Muscle layer of colon (tissue), 2 donors: ENCODE data around the gene TLE1.
A peak's percentile ranks its signal among the peaks of the same experiment; 100 is the strongest.
"Not testable (repeated sequence)": the region's sequence is repeated elsewhere in the genome, so short reads cannot be mapped to it uniquely, and the experiment has no call there.

Source experiments
- H3K27ac ChIP-seq: one replicate; pipeline ENCODE4 v1.7.0; 2013; ENCODE audit warnings: low read depth, mild to moderate bottlenecking, low read length, moderate library complexity
- H3K27me3 ChIP-seq, 2 donors: one replicate each; pipeline ENCODE4 v1.7.0; 2013; ENCODE audit warnings: low read length in 2 of 2, mild to moderate bottlenecking in 2 of 2; ENCODE audit not compliant: insufficient read depth in 2 of 2, control insufficient read depth in 1 of 2
- H3K36me3 ChIP-seq: one replicate; pipeline ENCODE4 v1.7.0; 2013; ENCODE audit warnings: mild to moderate bottlenecking, low read length; ENCODE audit not compliant: insufficient read depth
- H3K4me1 ChIP-seq: one replicate; pipeline ENCODE4 v1.7.0; 2013; ENCODE audit warnings: mild to moderate bottlenecking, low read length; ENCODE audit not compliant: insufficient read depth
- H3K4me3 ChIP-seq, 2 donors: one replicate each; pipeline ENCODE4 v1.7.0; 2013; ENCODE audit warnings: low read length in 2 of 2, low read depth in 1 of 2, mild to moderate bottlenecking in 1 of 2, moderate library complexity in 1 of 2
- H3K9ac ChIP-seq: one replicate; pipeline ENCODE4 v1.7.0; 2013; ENCODE audit warnings: low read length
- H3K9me3 ChIP-seq: one replicate; pipeline ENCODE4 v1.7.0; 2013; ENCODE audit warnings: mild to moderate bottlenecking, low read length
- donor health status: abdominal sarcoma.
- donor health status: Adenocarcinoma of cecum.

The TLE1 gene

GRCh38 chr9:81689343-81690175, at the start of gene TLE1:
Gene TLE1, minus strand, starts transcription at chr9:81689547. Its CDS starts 1,307 bp downstream, at chr9:81688240.
- no peaks in the 10 kb centered on the region for H3K9me3 ChIP-seq
- peak within 1 kb of the TSS; percentile 96 for H3K27ac ChIP-seq
- H3K27me3 ChIP-seq, result no peaks in the 10 kb centered on the region
- peak within 1 kb of the TSS; percentile 57 for H3K9ac ChIP-seq
- H3K4me1 ChIP-seq, result peaks cover 19% of the 10 kb centered on the region
- peak within 1 kb of the TSS; percentile 76 to 81 for H3K4me3 ChIP-seq
- H3K36me3 ChIP-seq, result peaks cover 9% of the 10 kb centered on the region

- H3K4me3 ChIP-seq, result no peak overlapping the region
- H3K36me3 ChIP-seq, result no peaks in the 10 kb centered on the region
- H3K9ac ChIP-seq, result no peak overlapping the region
- no peak overlapping the region for H3K27ac ChIP-seq
- H3K27me3 ChIP-seq, result no peaks in the 10 kb centered on the region
- no peaks in the 10 kb centered on the region for H3K4me1 ChIP-seq
- no peaks in the 10 kb centered on the region for H3K9me3 ChIP-seq
These were observed 48.6 kb upstream of the TLE1 start for GRCh38 chr9:81737871-81738507.

GRCh38 chr9:81730498-81730897, 41.2 kb upstream of the TLE1 start:
- not testable (repeated sequence) for H3K4me1 ChIP-seq, H3K27ac ChIP-seq, H3K4me3 ChIP-seq, H3K36me3 ChIP-seq, H3K9ac ChIP-seq, H3K27me3 ChIP-seq, H3K9me3 ChIP-seq

GRCh38 chr9:81729135-81729534, 39.8 kb upstream of the TLE1 start:
- H3K36me3 ChIP-seq, result no peaks in the 10 kb centered on the region
- peaks cover 4% of the 10 kb centered on the region for H3K4me1 ChIP-seq
- H3K27ac ChIP-seq, result no peak overlapping the region
- no peaks in the 10 kb centered on the region for H3K9me3 ChIP-seq
- H3K27me3 ChIP-seq, result no peaks in the 10 kb centered on the region
- no peak overlapping the region for H3K9ac ChIP-seq
- H3K4me3 ChIP-seq, result no peak overlapping the region

GRCh38 chr9:81724242-81724889, 35.0 kb upstream of the TLE1 start:
- H3K36me3 ChIP-seq, result no peaks in the 10 kb centered on the region
- H3K9me3 ChIP-seq, result no peaks in the 10 kb centered on the region
- H3K4me3 ChIP-seq, result no peak overlapping the region
- no peak overlapping the region for H3K27ac ChIP-seq
- H3K4me1 ChIP-seq, result peaks cover 4% of the 10 kb centered on the region
- H3K9ac ChIP-seq, result no peak overlapping the region
- H3K27me3 ChIP-seq, result no peaks in the 10 kb centered on the region

GRCh38 chr9:81722277-81722676, 32.9 kb upstream of the TLE1 start:
- no peak overlapping the region for H3K4me3 ChIP-seq
- no peak overlapping the region for H3K27ac ChIP-seq
- H3K9me3 ChIP-seq, result no peaks in the 10 kb centered on the region
- H3K4me1 ChIP-seq, result peaks cover 4% of the 10 kb centered on the region
- no peak overlapping the region for H3K9ac ChIP-seq
- H3K27me3 ChIP-seq, result no peaks in the 10 kb centered on the region
- no peaks in the 10 kb centered on the region for H3K36me3 ChIP-seq

- Histone ChIP-seq H3K4me1 (peaks cover 4% of the 10 kb centered on the region), H3K4me3 (no peak overlapping the region), H3K9ac (no peak overlapping the region), H3K27ac (no peak overlapping the region), H3K36me3 (no peaks in the 10 kb centered on the region), H3K9me3 (no peaks in the 10 kb centered on the region), H3K27me3 (no peaks in the 10 kb centered on the region)
These were observed 31.2 kb upstream of the TLE1 start for GRCh38 chr9:81720450-81721086.

GRCh38 chr9:81719972-81720371, 30.6 kb upstream of the TLE1 start:
- Histone ChIP-seq H3K4me1 (peaks cover 4% of the 10 kb centered on the region), H3K9me3 (no peaks in the 10 kb centered on the region), H3K27me3 (no peaks in the 10 kb centered on the region), H3K9ac (no peak overlapping the region), H3K27ac (no peak overlapping the region), H3K36me3 (no peaks in the 10 kb centered on the region), H3K4me3 (no peak overlapping the region)

- H3K36me3 ChIP-seq, result no peaks in the 10 kb centered on the region
- H3K27me3 ChIP-seq, result no peaks in the 10 kb centered on the region
- no peaks in the 10 kb centered on the region for H3K9me3 ChIP-seq
- H3K4me1 ChIP-seq, result no peaks in the 10 kb centered on the region
- no peak overlapping the region for H3K4me3 ChIP-seq
- no peak overlapping the region for H3K27ac ChIP-seq
- H3K9ac ChIP-seq, result no peak overlapping the region
These were observed 28.9 kb upstream of the TLE1 start for GRCh38 chr9:81718244-81718643.

GRCh38 chr9:81717747-81718077, 28.4 kb upstream of the TLE1 start:
- H3K27ac ChIP-seq, result no peak overlapping the region

GRCh38 chr9:81717061-81717746, 27.9 kb upstream of the TLE1 start:
- H3K27ac ChIP-seq, result no peak overlapping the region
- no peak overlapping the region for H3K4me3 ChIP-seq
- no peak overlapping the region for H3K9ac ChIP-seq
- no peaks in the 10 kb centered on the region for H3K4me1 ChIP-seq
- H3K9me3 ChIP-seq, result no peaks in the 10 kb centered on the region
- H3K36me3 ChIP-seq, result no peaks in the 10 kb centered on the region
- H3K27me3 ChIP-seq, result no peaks in the 10 kb centered on the region

More at GRCh38 chr9:81717747-81718077, 28.4 kb upstream of the TLE1 start:
- Histone ChIP-seq H3K4me3 (no peak overlapping the region), H3K27me3 (no peaks in the 10 kb centered on the region), H3K9ac (no peak overlapping the region), H3K9me3 (no peaks in the 10 kb centered on the region), H3K36me3 (no peaks in the 10 kb centered on the region), H3K4me1 (no peaks in the 10 kb centered on the region)
